Measurements from ENCODE around the gene CLOCK. TPM values are rescaled to one million over a fixed set of nuclear protein-coding genes. Genes with fewer than 3 reads are reported as not detected.

Gene CLOCK
- total and polyA plus RNA-seq, 2 of the 13 experiments (the other 11 are each of a cell fraction or from before 2014, with no cell fraction given): 8.8 to 13.5 TPM

GRCh38 chr4:55546756-55547465 lies at the start of gene CLOCK (continued):
- peak; percentile 41; the same call in 1 of the 2 replicates for TF ChIP-seq HNF1B (CRISPR knock-in tag; IDR thresholded peaks at IDR 0.05)
- 0 out of 2 replicates have a peak, but pooled peaks have one; percentile 38 for TF ChIP-seq ZNF414 (CRISPR knock-in tag; IDR thresholded peaks at IDR 0.05)
- TF ChIP-seq SNRNP70 (IDR thresholded peaks at IDR 0.05; ENCODE audit: low read depth, low read length): no peak
- TF ChIP-seq ARID5B (CRISPR knock-in tag; IDR thresholded peaks at IDR 0.05): 0 out of 2 replicates have a peak, but pooled peaks have one; percentile 11
- TF ChIP-seq ZNF33B (CRISPR knock-in tag; IDR thresholded peaks at IDR 0.05): 0 out of 2 replicates have a peak, but pooled peaks have one; percentile 20
- TF ChIP-seq ZNF274 (CRISPR knock-in tag; IDR thresholded peaks at IDR 0.05): peak; percentile 64; the same call in 1 of the 2 replicates
- peak; percentile 48; the same call in 1 of the 2 replicates for TF ChIP-seq ZNF558 (CRISPR knock-in tag; IDR thresholded peaks at IDR 0.05; ENCODE audit: borderline replicate concordance)
- TF ChIP-seq ZNF431 (CRISPR knock-in tag; IDR thresholded peaks at IDR 0.05; ENCODE audit: borderline replicate concordance, low read depth): peak; percentile 36; the same call in 1 of the 2 replicates
- TF ChIP-seq ZNF234 (CRISPR knock-in tag; conservative IDR thresholded peaks at IDR 0.05): no peak
- TF ChIP-seq ZNF772 (CRISPR knock-in tag; IDR thresholded peaks at IDR 0.05): 0 out of 2 replicates have a peak, but pooled peaks have one; percentile 31
- peak; percentile 38; the same call in 1 of the 2 replicates for TF ChIP-seq ZNF430 (CRISPR knock-in tag; IDR thresholded peaks at IDR 0.05)
- TF ChIP-seq ZNF567 (CRISPR knock-in tag; IDR thresholded peaks at IDR 0.05; ENCODE audit: borderline replicate concordance): peak; percentile 46; the same call in 1 of the 2 replicates
- peak; percentile 72; the same call in 1 of the 2 replicates for TF ChIP-seq ZNF337 (CRISPR knock-in tag; IDR thresholded peaks at IDR 0.05; ENCODE audit: borderline replicate concordance, low read depth)
- peak; percentile 60; the same call in 1 of the 2 replicates for TF ChIP-seq ZNF276 (CRISPR knock-in tag; IDR thresholded peaks at IDR 0.05; ENCODE audit: low read depth)
- no peak for TF ChIP-seq MLXIP (CRISPR knock-in tag; IDR thresholded peaks at IDR 0.05; ENCODE audit: borderline replicate concordance)
- TF ChIP-seq PHF5A (CRISPR knock-in tag; IDR thresholded peaks at IDR 0.05; ENCODE audit: low read depth, unreplicated experiment): no peak
